RWPE2 (cell line): ENCODE measurements around the gene STRBP.
"Not testable (repeated sequence)": the region's sequence is repeated elsewhere in the genome, so short reads cannot be mapped to it uniquely, and the experiment has no call there.

ENCODE experiments used
- ATAC-seq: fragments of 200-7000 bp; cut with Tn5 transposase; 3 replicates; pipeline ENCODE4 v1.9.1; 2021; ENCODE audit warnings: low read depth
- DNase-seq: peaks from one replicate; pipeline ENCODE4 v3.0.0-alpha.2; 2020; ENCODE audit warnings: low spot score
- H3K27ac ChIP-seq: fragments of 450-650 bp; 2 replicates; pipeline ENCODE4 v1.5.1; 2017; ENCODE audit warnings: mild to moderate bottlenecking; ENCODE audit not compliant: poor library complexity, severe bottlenecking
- H3K27me3 ChIP-seq: fragments of 250-450 bp; sonication (Bioruptor Pico); 2 replicates; pipeline ENCODE4 v1.5.1; 2021; ENCODE audit warnings: mild to moderate bottlenecking, moderate library complexity; ENCODE audit not compliant: insufficient read depth, poor library complexity, severe bottlenecking
- H3K36me3 ChIP-seq: fragments of 250-450 bp; sonication (Bioruptor Pico); 2 replicates; pipeline ENCODE4 v1.5.1; 2020; ENCODE audit warnings: low read depth, mild to moderate bottlenecking, moderate library complexity
- H3K4me1 ChIP-seq: fragments of 250-450 bp; sonication (Bioruptor Pico); 2 replicates; pipeline ENCODE4 v1.5.1; 2021; ENCODE audit warnings: mild to moderate bottlenecking, moderate library complexity; ENCODE audit not compliant: insufficient read depth, poor library complexity, severe bottlenecking
- H3K4me3 ChIP-seq: fragments of 250-450 bp; sonication (Bioruptor Pico); 2 replicates; pipeline ENCODE4 v1.5.1; 2021; ENCODE audit warnings: mild to moderate bottlenecking, moderate library complexity; ENCODE audit not compliant: severe bottlenecking
- H3K9me3 ChIP-seq: fragments of 250-450 bp; sonication (Bioruptor Pico); 2 replicates; pipeline ENCODE4 v1.5.1; 2021; ENCODE audit warnings: mild to moderate bottlenecking, moderate library complexity; ENCODE audit not compliant: severe bottlenecking
- TF ChIP-seq, protein P1 (sequence below): fragments of 450-650 bp; IDR thresholded peaks from one replicate; pipeline ENCODE4 v1.5.1; 2017; ENCODE audit warnings: mild to moderate bottlenecking, moderate library complexity; ENCODE audit not compliant: poor library complexity, severe bottlenecking

STRBP gene

DNA sequence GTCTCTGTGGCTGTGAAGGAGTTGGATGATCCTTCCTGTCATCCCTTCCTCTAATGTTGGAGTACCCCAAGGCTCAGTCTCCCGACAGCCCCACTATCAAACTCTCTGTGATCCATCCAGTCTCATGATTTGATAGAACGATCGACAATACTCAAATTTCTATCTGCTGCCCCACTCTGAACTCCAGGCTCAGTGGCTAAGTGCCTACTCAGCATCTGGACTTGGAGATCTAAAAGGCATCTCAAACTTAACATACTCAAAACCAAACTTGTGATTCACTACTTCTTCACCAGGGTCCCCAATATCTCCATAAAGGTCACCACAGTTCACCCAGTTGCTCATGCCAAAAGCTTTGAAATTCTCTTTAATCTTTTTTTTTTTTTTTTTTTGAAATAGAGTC, 15.1 kb upstream of the STRBP start:
- Histone ChIP-seq H3K4me3 (no peak overlapping the region), H3K4me1 (no peaks in the 10 kb centered on the region), H3K9me3 (no peaks in the 10 kb centered on the region), H3K27me3 (no peaks in the 10 kb centered on the region), H3K27ac (no peak overlapping the region), H3K36me3 (no peaks in the 10 kb centered on the region)
- TF ChIP-seq, protein P1, sequence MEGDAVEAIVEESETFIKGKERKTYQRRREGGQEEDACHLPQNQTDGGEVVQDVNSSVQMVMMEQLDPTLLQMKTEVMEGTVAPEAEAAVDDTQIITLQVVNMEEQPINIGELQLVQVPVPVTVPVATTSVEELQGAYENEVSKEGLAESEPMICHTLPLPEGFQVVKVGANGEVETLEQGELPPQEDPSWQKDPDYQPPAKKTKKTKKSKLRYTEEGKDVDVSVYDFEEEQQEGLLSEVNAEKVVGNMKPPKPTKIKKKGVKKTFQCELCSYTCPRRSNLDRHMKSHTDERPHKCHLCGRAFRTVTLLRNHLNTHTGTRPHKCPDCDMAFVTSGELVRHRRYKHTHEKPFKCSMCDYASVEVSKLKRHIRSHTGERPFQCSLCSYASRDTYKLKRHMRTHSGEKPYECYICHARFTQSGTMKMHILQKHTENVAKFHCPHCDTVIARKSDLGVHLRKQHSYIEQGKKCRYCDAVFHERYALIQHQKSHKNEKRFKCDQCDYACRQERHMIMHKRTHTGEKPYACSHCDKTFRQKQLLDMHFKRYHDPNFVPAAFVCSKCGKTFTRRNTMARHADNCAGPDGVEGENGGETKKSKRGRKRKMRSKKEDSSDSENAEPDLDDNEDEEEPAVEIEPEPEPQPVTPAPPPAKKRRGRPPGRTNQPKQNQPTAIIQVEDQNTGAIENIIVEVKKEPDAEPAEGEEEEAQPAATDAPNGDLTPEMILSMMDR, result no peak
- no peak for ATAC-seq
- no peak for DNase-seq

DNA sequence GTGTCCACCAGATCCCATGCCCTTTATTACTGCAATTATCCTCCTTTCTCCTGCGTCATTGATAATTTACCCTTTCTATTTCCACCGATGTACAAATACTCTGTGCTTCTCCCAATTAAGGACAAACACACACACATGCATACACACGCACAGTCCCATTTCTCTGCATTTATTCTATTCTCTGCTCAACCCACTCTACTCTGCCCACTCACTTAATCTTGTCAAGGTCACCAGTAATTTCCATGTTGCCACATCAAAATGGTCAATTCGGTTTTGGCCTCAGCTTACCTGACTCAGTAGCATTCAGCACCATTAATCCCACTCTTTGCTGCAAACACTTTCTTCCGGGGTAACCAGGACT, 14.6 kb upstream of the STRBP start:
- no peaks in the 10 kb centered on the region for H3K9me3 ChIP-seq
- no peak for DNase-seq
- no peaks in the 10 kb centered on the region for H3K4me1 ChIP-seq
- H3K27me3 ChIP-seq, result no peaks in the 10 kb centered on the region
- TF ChIP-seq, protein P1, result no peak
- H3K27ac ChIP-seq, result no peak overlapping the region
- H3K4me3 ChIP-seq, result no peak overlapping the region
- H3K36me3 ChIP-seq, result no peaks in the 10 kb centered on the region
- no peak for ATAC-seq

DNA sequence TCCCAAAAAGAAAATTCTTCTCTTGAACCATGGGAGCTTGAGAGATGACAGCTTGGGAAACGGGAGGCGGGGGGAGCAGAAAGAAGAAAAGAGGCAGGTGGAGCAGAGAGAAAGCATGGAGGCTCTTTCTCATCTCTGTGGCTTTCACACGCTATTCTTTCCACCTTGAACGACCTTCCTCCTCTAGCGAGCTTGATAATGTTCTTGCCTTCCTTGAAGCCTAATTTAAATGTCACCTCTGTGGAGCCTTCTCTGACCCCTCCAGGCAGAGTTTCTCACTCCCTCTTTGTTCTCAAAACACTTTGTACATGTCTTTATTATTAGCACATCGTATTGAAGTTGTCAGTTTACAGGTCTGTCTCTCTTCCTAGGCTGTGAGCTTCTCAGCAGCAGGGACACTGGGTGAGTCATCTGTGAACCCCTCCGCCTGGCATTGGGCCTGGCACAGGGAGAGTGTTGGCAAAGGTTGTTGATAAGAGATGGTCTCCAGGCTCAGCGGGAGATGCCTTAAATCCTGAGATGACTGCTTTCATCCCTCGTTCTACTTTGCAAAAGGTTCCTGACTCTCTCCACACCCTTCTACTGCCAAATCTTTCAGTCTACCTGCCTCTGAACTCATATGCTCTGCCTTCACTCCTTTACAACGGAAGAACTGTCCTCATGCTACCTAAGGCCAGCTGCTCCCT, 14.1 kb upstream of the STRBP start:
- ATAC-seq (peak; percentile 70), DNase-seq (no peak)
- no peaks in the 10 kb centered on the region for H3K4me1 ChIP-seq
- no peaks in the 10 kb centered on the region for H3K27me3 ChIP-seq
- TF ChIP-seq, protein P1, result no peak
- no peaks in the 10 kb centered on the region for H3K9me3 ChIP-seq
- H3K36me3 ChIP-seq, result no peaks in the 10 kb centered on the region
- no peak overlapping the region for H3K27ac ChIP-seq
- H3K4me3 ChIP-seq, result no peak overlapping the region

DNA sequence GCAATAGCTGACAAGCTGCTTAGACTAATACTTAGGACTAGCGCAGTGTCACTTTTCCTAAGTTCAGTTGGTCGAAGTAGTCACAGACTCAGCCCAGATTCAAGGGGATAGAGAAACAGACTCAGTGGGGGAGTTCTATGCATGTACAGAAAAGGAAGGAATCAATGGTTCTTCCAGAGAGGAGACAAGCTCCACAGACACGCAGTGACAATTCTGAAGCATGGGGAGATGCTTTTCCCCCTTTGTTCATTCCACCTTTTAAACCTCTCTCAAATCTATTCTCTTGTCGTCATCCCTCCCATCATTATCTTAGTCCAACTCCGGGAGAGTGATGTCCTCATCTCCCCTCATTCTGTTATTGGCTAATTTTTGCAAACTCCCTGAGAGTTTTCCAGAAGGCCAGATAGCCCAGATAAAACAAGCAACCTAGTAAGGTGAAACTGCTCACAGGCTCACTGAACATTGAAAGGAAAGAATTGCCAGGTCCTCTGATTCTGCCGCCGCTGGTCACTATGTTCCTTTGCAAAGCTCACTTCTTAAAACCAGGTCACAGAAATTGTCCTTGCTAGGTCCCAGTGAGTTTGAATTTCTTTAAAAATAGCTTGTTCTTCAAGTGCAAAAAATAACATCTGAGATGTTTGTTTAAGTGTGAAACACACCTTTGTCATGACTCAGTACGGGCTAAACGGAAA, 13.4 kb upstream of the STRBP start:
- DNase-seq, result no peak
- TF ChIP-seq, protein P1, result no peak
- Histone ChIP-seq H3K27ac (no peak overlapping the region), H3K4me3 (no peak overlapping the region), H3K27me3 (no peaks in the 10 kb centered on the region), H3K9me3 (no peaks in the 10 kb centered on the region), H3K36me3 (no peaks in the 10 kb centered on the region), H3K4me1 (no peaks in the 10 kb centered on the region)
- no peak for ATAC-seq

DNA sequence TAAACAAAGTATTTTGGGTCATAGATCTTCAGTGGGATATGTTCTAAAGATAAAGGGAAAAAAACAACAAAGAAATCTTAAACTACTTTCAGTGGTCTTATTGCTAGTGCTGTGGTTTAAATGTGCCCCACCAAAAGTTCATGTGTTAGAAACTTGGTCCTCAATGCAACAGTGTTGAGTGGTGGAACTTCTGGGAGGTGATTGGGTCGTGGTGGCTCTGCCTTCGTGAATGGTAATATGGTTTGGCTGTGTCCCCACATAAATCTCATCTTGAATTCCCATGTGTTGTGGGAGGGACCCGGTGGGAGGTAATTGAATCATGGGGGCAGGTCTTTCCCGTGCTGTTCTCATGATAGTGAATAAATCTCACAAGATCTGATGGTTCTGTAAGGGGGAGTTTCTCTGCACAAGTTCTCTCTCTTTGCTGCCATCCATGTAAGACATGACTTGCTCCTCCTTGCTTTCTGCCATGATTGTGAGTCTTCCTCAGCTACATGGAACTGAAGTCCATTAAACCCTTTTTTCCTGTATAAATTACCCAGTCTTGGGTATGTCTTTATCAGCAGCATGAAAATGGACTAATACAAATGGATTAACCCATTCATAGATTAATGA, 10.6 kb upstream of the STRBP start:
- not testable (repeated sequence) for DNase-seq, ATAC-seq, H3K36me3 ChIP-seq, H3K9me3 ChIP-seq, H3K4me3 ChIP-seq, H3K27ac ChIP-seq, H3K4me1 ChIP-seq, H3K27me3 ChIP-seq
